Spleen (tissue), 11 donors: ENCODE results near the gene CLOCK. TPM values are rescaled to one million over a fixed set of nuclear protein-coding genes. Genes with fewer than 3 reads are reported as not detected.

ENCODE experiments used
- DNase-seq: peaks from one replicate; pipeline ENCODE4 v3.0.0-alpha.2; 2020
- H3K27ac ChIP-seq, 8 donors: fragments of 200-600 bp; sonication (generic) in 7 of 8; 1 replicate in 4 of 8; 2 replicates in 4 of 8; pipeline versions ENCODE4 v1.5.0 to v1.8.0; 2016 to 2021; ENCODE audit warnings: inconsistent platforms in 4 of 8, mild to moderate bottlenecking in 4 of 8, moderate library complexity in 1 of 8
- H3K27me3 ChIP-seq, 7 donors: fragments of 200-600 bp; sonication (generic) in 6 of 7; replicated peaks in 1 of 7; 1 replicate in 4 of 7; 2 replicates in 3 of 7; pipeline versions ENCODE4 v1.5.0 to v1.8.0; 2016 to 2021; ENCODE audit warnings: inconsistent platforms in 3 of 7, mild to moderate bottlenecking in 1 of 7
- H3K36me3 ChIP-seq, 6 donors: fragments of 200-600 bp; sonication (generic) in 5 of 6; 1 replicate in 4 of 6; 2 replicates in 2 of 6; pipeline versions ENCODE4 v1.5.0 to v1.8.0; 2016 to 2021; ENCODE audit warnings: inconsistent platforms in 2 of 6
- H3K4me1 ChIP-seq, 6 donors: fragments of 200-600 bp; sonication (generic) in 5 of 6; 1 replicate in 3 of 6; 2 replicates in 3 of 6; pipeline versions ENCODE4 v1.5.0 to v1.8.0; 2016 to 2021; ENCODE audit warnings: inconsistent platforms in 3 of 6
- H3K4me3 ChIP-seq, 8 donors: fragments of 200-600 bp; sonication (generic) in 7 of 8; 1 replicate in 4 of 8; 2 replicates in 4 of 8; pipeline versions ENCODE4 v1.5.0 to v1.8.0; 2016 to 2021; ENCODE audit warnings: inconsistent platforms in 4 of 8, mild to moderate bottlenecking in 4 of 8, moderate library complexity in 2 of 8
- H3K9me3 ChIP-seq, 8 donors: fragments of 200-600 bp; sonication (generic) in 7 of 8; 1 replicate in 4 of 8; 2 replicates in 4 of 8; pipeline versions ENCODE4 v1.5.0 to v1.8.0; 2016 to 2021; ENCODE audit warnings: inconsistent platforms in 4 of 8
- CTCF ChIP-seq, 11 experiments: fragments of 200-600 bp in 7 of 11; fragments of 450-650 bp in 4 of 11; sonication (generic) in 4 of 11; IDR thresholded peaks in 8 of 11; conservative IDR thresholded peaks in 3 of 11; 1 replicate in 7 of 11; 2 replicates in 4 of 11; pipeline versions ENCODE4 v1.4.0 to v1.8.0; 2016 to 2021; ENCODE audit warnings: antibody characterized with exemption in 11 of 11, inconsistent platforms in 4 of 11, mild to moderate bottlenecking in 1 of 11
- POLR2A ChIP-seq, 3 donors: fragments of 450-650 bp; IDR thresholded peaks; one replicate each; pipeline ENCODE4 v1.5.1; 2017; ENCODE audit warnings: antibody characterized with exemption in 3 of 3, mild to moderate bottlenecking in 1 of 3
- POLR2AphosphoS5 ChIP-seq, 3 donors: sonication (generic); formaldehyde crosslinking; IDR thresholded peaks; one replicate each; pipeline ENCODE4 v1.5.1; 2017; ENCODE audit warnings: antibody characterized with exemption in 3 of 3
- WGBS, 5 donors: extraction: QIAGEN DNeasy Blood & Tissue Kit in 3 of 5; methylation state at CpG; one replicate each; pipeline versions ENCODE4 v1.1.5 to v1.1.7; 2013 to 2018; 5-methylcytosine and 5-hydroxymethylcytosine counted together
- intact Hi-C: fragments of 100-400 bp; cut with DNase I; formaldehyde crosslinking; loops from one replicate; pipeline ENCODE4 v1.15.0; 2023; ENCODE audit warnings: low total_unique reads
- polyA plus RNA-seq, 3 donors: library from polyadenylated mRNA; stranded (reverse); fragments of 200-250 nt; gene quantifications; one replicate each; pipeline ENCODE4 v1.2.1, GENCODE V29; 2013
- total RNA-seq, 7 donors: library from RNA; depleted of rRNA in 3 of 7; stranded (reverse); fragments of >200 nt in 3 of 7; fragmentation: NEBNext Ultra II Directional in 4 of 7; extraction: Animal tissue kit (Norgen Biotek cat#: 25700) in 4 of 7; gene quantifications; one replicate each; pipeline versions ENCODE4 v1.1.0 to v1.2.1, GENCODE V29; 2016 to 2021
- donor health status: healthy with polysubstance abuse.
- donor health status: DM: no; HTN: no; CAD: no; lungs with moderate emphysema.
- donor health status: DM: no; HTN: no; CAD: no.
- donor health status: Bipolar disorder and iron deficiency.
- donor health status: healthy.
- donor health status: DM: no; HTN: no; CAD: no.
- donor health status: DM: yes; HTN: yes; CAD: no.

The CLOCK gene
- total and polyA plus RNA-seq, 10 donors, result 1.9 to 29.4 (median 18.1) TPM

- TF ChIP-seq CTCF (IDR thresholded peaks at IDR 0.05 in 8 of 11, conservative IDR thresholded peaks at IDR 0.05 in 3 of 11) (no peak), POLR2A (IDR thresholded peaks at IDR 0.05) (no peak), POLR2AphosphoS5 (IDR thresholded peaks at IDR 0.05) (no peak)
- Histone ChIP-seq H3K36me3 (peaks cover 0 to 39% (median 7%) of the 10 kb centered on the region in 6 donors), H3K27ac (no peak overlapping the region), H3K4me3 (no peak overlapping the region), H3K4me1 (no peaks in the 10 kb centered on the region), H3K9me3 (no peaks in the 10 kb centered on the region), H3K27me3 (no peaks in the 10 kb centered on the region)
- DNase-seq, result no peak
- intact Hi-C loops, result no loop called here
- 95 to 100% (median 96%) methylated on average over 3 of the region's 3 CpGs for WGBS, 5 donors
Observed at GRCh38 chr4:55488716-55489115, 58.0 kb downstream of the CLOCK start.

DNA sequence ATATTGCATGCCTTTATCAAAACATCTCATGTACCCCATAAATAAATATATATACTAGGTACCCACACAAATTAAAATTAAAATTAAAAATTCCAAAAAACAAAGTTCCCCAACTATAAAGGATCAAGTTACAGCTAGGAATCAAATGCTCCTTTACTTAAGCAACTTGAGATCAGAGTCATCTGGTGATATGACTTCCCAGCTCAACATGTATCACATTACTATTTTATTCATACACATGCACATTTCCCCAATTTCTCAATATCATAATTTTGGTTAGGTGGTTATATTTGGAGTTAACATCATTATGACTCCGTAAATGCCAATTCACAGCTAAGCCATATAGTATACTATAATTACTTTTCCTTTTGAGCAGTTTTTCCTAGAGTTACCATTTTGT is 60.9 kb downstream of the CLOCK start:
- WGBS, 5 donors, result 95 to 100% (median 98%) methylated on average over 1 of the region's 1 CpG
- Histone ChIP-seq H3K36me3 (peaks cover 0 to 55% (median 7%) of the 10 kb centered on the region in 6 donors), H3K27me3 (no peaks in the 10 kb centered on the region), H3K4me3 (no peak overlapping the region), H3K27ac (no peak overlapping the region), H3K4me1 (no peaks in the 10 kb centered on the region), H3K9me3 (no peaks in the 10 kb centered on the region)
- no peak for DNase-seq
- TF ChIP-seq POLR2A (IDR thresholded peaks at IDR 0.05) (no peak), CTCF (IDR thresholded peaks at IDR 0.05 in 8 of 11, conservative IDR thresholded peaks at IDR 0.05 in 3 of 11) (no peak), POLR2AphosphoS5 (IDR thresholded peaks at IDR 0.05) (no peak)
- intact Hi-C loops, result no loop called here

- Histone ChIP-seq H3K9me3 (no peaks in the 10 kb centered on the region), H3K4me3 (no peak overlapping the region), H3K4me1 (no peaks in the 10 kb centered on the region), H3K36me3 (peaks cover 0 to 61% (median 5%) of the 10 kb centered on the region in 6 donors), H3K27ac (no peak overlapping the region), H3K27me3 (no peaks in the 10 kb centered on the region)
- DNase-seq, result no peak
- TF ChIP-seq CTCF (IDR thresholded peaks at IDR 0.05 in 8 of 11, conservative IDR thresholded peaks at IDR 0.05 in 3 of 11), result no peak
- TF ChIP-seq POLR2AphosphoS5 (IDR thresholded peaks at IDR 0.05), result no peak
- TF ChIP-seq POLR2A (IDR thresholded peaks at IDR 0.05), result no peak
- intact Hi-C loops, result no loop called here
- WGBS, 5 donors, result 83 to 91% (median 89%) methylated on average over 5 of the region's 5 CpGs
Observed at GRCh38 chr4:55483315-55483714, 63.4 kb downstream of the CLOCK start.

DNA sequence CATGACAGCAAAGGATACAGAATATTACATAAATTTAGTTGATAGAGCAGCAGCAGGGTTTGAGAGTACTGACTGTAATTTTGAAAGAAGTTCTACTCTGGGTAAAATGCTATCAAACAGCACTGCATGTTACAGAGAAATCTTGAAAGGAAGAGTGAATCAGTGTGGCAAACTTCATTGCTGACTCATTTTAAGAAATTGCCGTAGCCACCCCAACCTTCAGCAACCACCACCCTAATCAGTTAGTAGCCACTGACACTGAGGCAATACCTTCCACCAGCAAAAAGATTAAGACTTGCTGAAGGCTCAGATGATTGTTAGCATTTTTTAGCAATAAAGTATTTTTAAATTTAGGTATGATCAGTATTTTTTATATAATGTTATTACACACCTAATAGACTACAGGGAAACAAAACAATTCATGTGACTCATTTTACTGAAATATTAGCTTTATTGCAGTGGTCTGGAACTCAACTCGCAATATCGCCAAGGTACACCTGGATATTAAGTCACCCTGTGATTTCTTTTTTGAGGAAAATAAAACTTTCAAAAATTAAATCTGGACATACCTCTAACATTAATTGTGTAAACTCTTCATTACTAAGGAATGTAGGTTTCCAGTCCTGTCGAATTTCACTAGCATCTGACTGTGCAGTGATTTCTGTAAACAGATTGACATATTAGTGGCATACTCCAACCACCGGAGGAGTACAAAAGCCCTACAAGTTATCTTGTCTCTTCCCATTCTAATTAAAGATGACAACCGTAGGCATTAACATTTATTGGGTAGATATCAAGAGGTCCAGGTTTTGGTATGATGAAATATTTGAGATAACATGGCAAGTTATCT is 71.1 kb downstream of the CLOCK start:
- H3K4me3 ChIP-seq, result no peak overlapping the region
- intact Hi-C loops, result no loop called here
- H3K9me3 ChIP-seq, result peaks cover 0 to 9% (median 0%) of the 10 kb centered on the region in 8 donors
- H3K36me3 ChIP-seq, result peaks cover 0 to 82% (median 22%) of the 10 kb centered on the region in 6 donors
- no peak for DNase-seq
- no peak overlapping the region for H3K27ac ChIP-seq
- no peaks in the 10 kb centered on the region for H3K27me3 ChIP-seq
- TF ChIP-seq CTCF (IDR thresholded peaks at IDR 0.05 in 8 of 11, conservative IDR thresholded peaks at IDR 0.05 in 3 of 11), result no peak
- no peak for TF ChIP-seq POLR2AphosphoS5 (IDR thresholded peaks at IDR 0.05)
- no peak for TF ChIP-seq POLR2A (IDR thresholded peaks at IDR 0.05)
- no peaks in the 10 kb centered on the region for H3K4me1 ChIP-seq
- WGBS, 5 donors, result 86 to 97% (median 91%) methylated on average over 6 of the region's 6 CpGs
